Measurements from ENCODE around the gene HSD3B7. TPM values are rescaled to one million over a fixed set of nuclear protein-coding genes. Genes with fewer than 3 reads are reported as not detected.
A peak's percentile ranks its signal among the peaks of the same experiment; 100 is the strongest.

Gene HSD3B7
- total RNA-seq, 1 experiment from 2014 or later = 5.4 TPM

DNA sequence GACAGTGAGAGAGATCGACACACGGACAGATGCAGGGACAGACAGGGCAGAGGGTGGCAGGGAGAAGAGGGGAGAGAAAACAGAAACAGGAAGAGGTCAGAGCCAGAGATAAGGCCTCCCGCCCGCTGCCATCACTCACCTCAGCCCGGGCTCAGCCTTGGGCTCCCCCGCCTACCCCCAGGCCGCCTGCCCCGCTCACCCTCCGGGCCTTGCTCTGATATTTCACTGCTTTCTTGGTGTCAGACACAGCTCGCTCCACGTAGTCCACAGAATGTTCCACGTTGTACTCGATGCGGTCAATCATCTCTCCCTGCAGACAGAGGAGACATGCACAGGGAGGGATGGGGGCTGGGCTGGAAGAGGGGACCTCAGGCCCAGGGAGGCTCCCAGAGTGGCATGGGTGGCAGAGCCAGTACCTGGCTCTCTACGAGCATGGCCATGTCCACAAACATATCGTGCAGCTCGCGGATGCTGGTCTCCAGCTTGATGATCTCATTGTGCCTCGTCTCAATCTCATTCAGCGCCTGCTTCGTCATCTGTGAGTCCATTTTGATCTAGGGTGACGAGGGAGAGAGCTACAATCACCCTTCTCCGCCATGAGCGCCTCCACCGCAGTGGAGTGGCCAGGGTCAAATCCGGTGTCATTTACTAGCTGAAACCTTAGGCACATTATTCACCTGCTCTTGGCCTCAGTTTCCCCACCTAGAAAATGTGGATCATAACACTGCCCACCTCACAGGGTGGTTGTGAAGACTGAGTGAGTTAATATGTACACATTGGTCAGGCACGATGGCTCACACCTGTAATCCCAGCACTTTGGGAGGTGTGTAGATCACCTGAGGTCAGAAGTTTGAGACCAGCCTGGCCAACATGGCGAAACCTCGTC is 8.2 kb downstream of the HSD3B7 start:
- intact Hi-C loops (cut with micrococcal nuclease; ENCODE audit: unreplicated experiment) = loop anchor here (10.0 kb wide), 1 partner anchor 452 kb away; the partner anchor contains the start of gene ZNF843
- Histone ChIP-seq H3K4me3 (ENCODE audit: low read depth in 2 of 2, low read length in 2 of 2) (no peak overlapping the region), H3K27ac (ENCODE audit: low read length) (peak overlapping the region; percentile 18; the same call in 1 of the 2 replicates), H3K36me3 (ENCODE audit: control insufficient read depth, insufficient read depth, low read length) (no peaks in the 10 kb centered on the region), H3K9me3 (ENCODE audit: control insufficient read depth, insufficient read depth, low read depth, low read length) (no peaks in the 10 kb centered on the region), H3K27me3 (ENCODE audit: control insufficient read depth, insufficient read depth, low read length) (no peaks in the 10 kb centered on the region), H3K4me1 (ENCODE audit: control insufficient read depth, insufficient read depth, low read length) (peaks cover 19% of the 10 kb centered on the region)
- TF ChIP-seq, protein P1, sequence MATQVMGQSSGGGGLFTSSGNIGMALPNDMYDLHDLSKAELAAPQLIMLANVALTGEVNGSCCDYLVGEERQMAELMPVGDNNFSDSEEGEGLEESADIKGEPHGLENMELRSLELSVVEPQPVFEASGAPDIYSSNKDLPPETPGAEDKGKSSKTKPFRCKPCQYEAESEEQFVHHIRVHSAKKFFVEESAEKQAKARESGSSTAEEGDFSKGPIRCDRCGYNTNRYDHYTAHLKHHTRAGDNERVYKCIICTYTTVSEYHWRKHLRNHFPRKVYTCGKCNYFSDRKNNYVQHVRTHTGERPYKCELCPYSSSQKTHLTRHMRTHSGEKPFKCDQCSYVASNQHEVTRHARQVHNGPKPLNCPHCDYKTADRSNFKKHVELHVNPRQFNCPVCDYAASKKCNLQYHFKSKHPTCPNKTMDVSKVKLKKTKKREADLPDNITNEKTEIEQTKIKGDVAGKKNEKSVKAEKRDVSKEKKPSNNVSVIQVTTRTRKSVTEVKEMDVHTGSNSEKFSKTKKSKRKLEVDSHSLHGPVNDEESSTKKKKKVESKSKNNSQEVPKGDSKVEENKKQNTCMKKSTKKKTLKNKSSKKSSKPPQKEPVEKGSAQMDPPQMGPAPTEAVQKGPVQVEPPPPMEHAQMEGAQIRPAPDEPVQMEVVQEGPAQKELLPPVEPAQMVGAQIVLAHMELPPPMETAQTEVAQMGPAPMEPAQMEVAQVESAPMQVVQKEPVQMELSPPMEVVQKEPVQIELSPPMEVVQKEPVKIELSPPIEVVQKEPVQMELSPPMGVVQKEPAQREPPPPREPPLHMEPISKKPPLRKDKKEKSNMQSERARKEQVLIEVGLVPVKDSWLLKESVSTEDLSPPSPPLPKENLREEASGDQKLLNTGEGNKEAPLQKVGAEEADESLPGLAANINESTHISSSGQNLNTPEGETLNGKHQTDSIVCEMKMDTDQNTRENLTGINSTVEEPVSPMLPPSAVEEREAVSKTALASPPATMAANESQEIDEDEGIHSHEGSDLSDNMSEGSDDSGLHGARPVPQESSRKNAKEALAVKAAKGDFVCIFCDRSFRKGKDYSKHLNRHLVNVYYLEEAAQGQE (IDR thresholded peaks at IDR 0.05; ENCODE audit: insufficient read depth in 1 of 2, low read depth in 2 of 2, low read length in 1 of 2) = no peak
- TF ChIP-seq TCF7L2 (IDR thresholded peaks at IDR 0.05; ENCODE audit: low read depth, low read length) (no peak), SIN3A (IDR thresholded peaks at IDR 0.05; ENCODE audit: borderline replicate concordance, insufficient read depth, low read depth, low read length) (no peak), POLR2AphosphoS5 (IDR thresholded peaks at IDR 0.05; ENCODE audit: low read depth, low read length) (no peak)
- TF ChIP-seq, protein P2, sequence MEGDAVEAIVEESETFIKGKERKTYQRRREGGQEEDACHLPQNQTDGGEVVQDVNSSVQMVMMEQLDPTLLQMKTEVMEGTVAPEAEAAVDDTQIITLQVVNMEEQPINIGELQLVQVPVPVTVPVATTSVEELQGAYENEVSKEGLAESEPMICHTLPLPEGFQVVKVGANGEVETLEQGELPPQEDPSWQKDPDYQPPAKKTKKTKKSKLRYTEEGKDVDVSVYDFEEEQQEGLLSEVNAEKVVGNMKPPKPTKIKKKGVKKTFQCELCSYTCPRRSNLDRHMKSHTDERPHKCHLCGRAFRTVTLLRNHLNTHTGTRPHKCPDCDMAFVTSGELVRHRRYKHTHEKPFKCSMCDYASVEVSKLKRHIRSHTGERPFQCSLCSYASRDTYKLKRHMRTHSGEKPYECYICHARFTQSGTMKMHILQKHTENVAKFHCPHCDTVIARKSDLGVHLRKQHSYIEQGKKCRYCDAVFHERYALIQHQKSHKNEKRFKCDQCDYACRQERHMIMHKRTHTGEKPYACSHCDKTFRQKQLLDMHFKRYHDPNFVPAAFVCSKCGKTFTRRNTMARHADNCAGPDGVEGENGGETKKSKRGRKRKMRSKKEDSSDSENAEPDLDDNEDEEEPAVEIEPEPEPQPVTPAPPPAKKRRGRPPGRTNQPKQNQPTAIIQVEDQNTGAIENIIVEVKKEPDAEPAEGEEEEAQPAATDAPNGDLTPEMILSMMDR (IDR thresholded peaks at IDR 0.05) = no peak
- no peak for ATAC-seq
- BruUV-seq (replicated peaks) = no TSS peak
- DNase-seq (ENCODE audit: low read depth, low spot score) = no peak
- CTCF ChIA-PET = interaction anchor here (0.8 kb wide), 1 partner anchor 149 kb away, joined by 3 read pairs; no protein-coding TSS in a partner anchor
- POLR2A ChIA-PET = interaction anchor here (0.5 kb wide), 1 partner anchor 124 kb away, joined by 5 read pairs; the partner anchor contains the start of gene KAT8
- in situ Hi-C loops (cut with HindIII; ENCODE audit: low pct_unique_long_range_greater_than_20kb, low sequenced_read_pairs) = no loop called here

DNA sequence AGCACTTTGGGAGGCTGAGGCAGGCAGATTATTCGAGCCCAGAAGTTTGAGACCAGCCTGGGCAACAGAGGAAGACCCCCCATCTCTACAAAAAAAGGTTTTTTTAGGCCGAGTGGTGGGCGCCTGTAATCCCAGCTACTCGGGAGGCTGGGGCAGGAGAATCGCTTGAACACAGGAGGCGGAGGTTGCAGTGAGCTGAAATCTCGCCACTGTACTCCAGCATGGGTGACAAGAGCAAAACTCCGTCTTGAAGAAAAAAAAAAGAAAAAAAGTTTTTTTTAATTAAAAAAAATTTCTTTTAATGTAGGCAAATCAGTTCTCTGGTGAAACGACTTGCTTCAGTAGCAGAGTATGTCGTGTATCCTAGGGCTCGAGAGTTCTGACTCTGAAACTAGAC is 10.9 kb downstream of the HSD3B7 start:
- in situ Hi-C loops (cut with HindIII; ENCODE audit: low pct_unique_long_range_greater_than_20kb, low sequenced_read_pairs) (no loop called here), intact Hi-C loops (cut with micrococcal nuclease; ENCODE audit: unreplicated experiment) (loop anchor here (10.0 kb wide), 1 partner anchor 449 kb away; the partner anchor contains the start of gene ZNF843)
- DNase-seq (ENCODE audit: low read depth, low spot score) (no peak), ATAC-seq (no peak)
- no TSS peak for BruUV-seq (replicated peaks)
- no peaks in the 10 kb centered on the region for H3K9me3 ChIP-seq (ENCODE audit: control insufficient read depth, insufficient read depth, low read depth, low read length)
- H3K27me3 ChIP-seq (ENCODE audit: control insufficient read depth, insufficient read depth, low read length) = no peaks in the 10 kb centered on the region
- POLR2A ChIA-PET = interaction anchor here (0.6 kb wide), 1 partner anchor 47 kb away, joined by 9 read pairs; the partner anchor contains the start of gene ORAI3
- H3K4me1 ChIP-seq (ENCODE audit: control insufficient read depth, insufficient read depth, low read length) = peaks cover 33% of the 10 kb centered on the region
- CTCF ChIA-PET = interaction anchor here (1.1 to 1.7 kb wide), 2 partner anchors 11 to 143 kb away, joined by 4 read pairs; partner anchors contain the start of gene HSD3B7
- no peaks in the 10 kb centered on the region for H3K36me3 ChIP-seq (ENCODE audit: control insufficient read depth, insufficient read depth, low read length)
- peak overlapping the region; percentile 95 for H3K27ac ChIP-seq (ENCODE audit: low read length)
- TF ChIP-seq TCF7L2 (IDR thresholded peaks at IDR 0.05; ENCODE audit: low read depth, low read length) (no peak), SIN3A (IDR thresholded peaks at IDR 0.05; ENCODE audit: borderline replicate concordance, insufficient read depth, low read depth, low read length) (no peak), POLR2AphosphoS5 (IDR thresholded peaks at IDR 0.05; ENCODE audit: low read depth, low read length) (no peak)
- TF ChIP-seq, protein P2 (IDR thresholded peaks at IDR 0.05) = no peak
- TF ChIP-seq, protein P1 (IDR thresholded peaks at IDR 0.05; ENCODE audit: insufficient read depth in 1 of 2, low read depth in 2 of 2, low read length in 1 of 2) = no peak
- peak overlapping the region; percentile 54 to 79 for H3K4me3 ChIP-seq (ENCODE audit: low read depth in 2 of 2, low read length in 2 of 2)
